Measurements from ENCODE around the gene LHCGR. TPM values are rescaled to one million over a fixed set of nuclear protein-coding genes. Genes with fewer than 3 reads are reported as not detected.

The LHCGR gene
- total RNA-seq, 3 donors from 2014 or later (not counting 1 experiment from before 2014, with no cell fraction given) = not detected

DNA sequence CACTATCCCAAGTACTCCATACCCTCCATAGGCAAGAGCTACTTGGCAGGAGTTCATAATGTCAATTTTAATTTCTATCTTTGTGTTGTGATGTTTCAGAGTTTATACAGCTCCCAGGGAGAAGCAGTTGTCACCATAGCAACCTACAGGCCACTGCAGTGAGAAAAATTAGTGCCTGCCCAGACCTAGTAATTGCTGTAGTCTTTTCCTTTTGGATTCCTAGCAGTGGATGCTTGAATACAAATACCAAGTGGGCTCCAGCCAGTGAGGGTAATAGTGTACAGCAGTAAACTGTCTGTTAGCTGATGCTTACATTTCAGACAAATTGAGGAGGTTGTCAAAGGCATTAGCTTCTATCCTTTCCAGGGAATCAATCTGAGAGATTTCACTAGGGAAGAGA is 26.7 kb downstream of the LHCGR start:
- H3K27ac ChIP-seq (ENCODE audit: low read length) = no peak overlapping the region
- H3K27me3 ChIP-seq (ENCODE audit: control insufficient read depth, insufficient read depth, low read length) = no peaks in the 10 kb centered on the region
- no peaks in the 10 kb centered on the region for H3K4me1 ChIP-seq (ENCODE audit: control insufficient read depth, insufficient read depth, low read length)
- intact Hi-C loops (cut with micrococcal nuclease) = no loop called here
- Mint-ChIP-seq H3K36me3 (no peaks in the 10 kb centered on the region), H3K4me3 (no peak overlapping the region), H3K4me1 (no peaks in the 10 kb centered on the region), H3K9me3 (no peaks in the 10 kb centered on the region), H3K27me3 (ENCODE audit: low read depth in 2 of 2) (peaks cover 0 to 3% of the 10 kb centered on the region in 2 donors), H3K27ac (no peak overlapping the region)
- no peak overlapping the region for H3K4me3 ChIP-seq (ENCODE audit: low read length)
- no peaks in the 10 kb centered on the region for H3K36me3 ChIP-seq (ENCODE audit: control insufficient read depth, insufficient read depth, low read length)
- TF ChIP-seq, protein P1, sequence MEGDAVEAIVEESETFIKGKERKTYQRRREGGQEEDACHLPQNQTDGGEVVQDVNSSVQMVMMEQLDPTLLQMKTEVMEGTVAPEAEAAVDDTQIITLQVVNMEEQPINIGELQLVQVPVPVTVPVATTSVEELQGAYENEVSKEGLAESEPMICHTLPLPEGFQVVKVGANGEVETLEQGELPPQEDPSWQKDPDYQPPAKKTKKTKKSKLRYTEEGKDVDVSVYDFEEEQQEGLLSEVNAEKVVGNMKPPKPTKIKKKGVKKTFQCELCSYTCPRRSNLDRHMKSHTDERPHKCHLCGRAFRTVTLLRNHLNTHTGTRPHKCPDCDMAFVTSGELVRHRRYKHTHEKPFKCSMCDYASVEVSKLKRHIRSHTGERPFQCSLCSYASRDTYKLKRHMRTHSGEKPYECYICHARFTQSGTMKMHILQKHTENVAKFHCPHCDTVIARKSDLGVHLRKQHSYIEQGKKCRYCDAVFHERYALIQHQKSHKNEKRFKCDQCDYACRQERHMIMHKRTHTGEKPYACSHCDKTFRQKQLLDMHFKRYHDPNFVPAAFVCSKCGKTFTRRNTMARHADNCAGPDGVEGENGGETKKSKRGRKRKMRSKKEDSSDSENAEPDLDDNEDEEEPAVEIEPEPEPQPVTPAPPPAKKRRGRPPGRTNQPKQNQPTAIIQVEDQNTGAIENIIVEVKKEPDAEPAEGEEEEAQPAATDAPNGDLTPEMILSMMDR (IDR thresholded peaks at IDR 0.05) = no peak
- no peaks in the 10 kb centered on the region for H3K9me3 ChIP-seq (ENCODE audit: control insufficient read depth, insufficient read depth, low read length)
- no peak for ATAC-seq
- no peak for DNase-seq

GRCh38 chr2:48728295-48728694 is 27.2 kb downstream of the LHCGR start:
- peaks cover 0 to 3% of the 10 kb centered on the region in 2 donors for H3K27me3 Mint-ChIP-seq (ENCODE audit: low read depth in 2 of 2)
- Histone ChIP-seq H3K27me3 (ENCODE audit: control insufficient read depth, insufficient read depth, low read length) (no peaks in the 10 kb centered on the region), H3K4me1 (ENCODE audit: control insufficient read depth, insufficient read depth, low read length) (no peaks in the 10 kb centered on the region), H3K27ac (ENCODE audit: low read length) (no peak overlapping the region), H3K36me3 (ENCODE audit: control insufficient read depth, insufficient read depth, low read length) (no peaks in the 10 kb centered on the region), H3K9me3 (ENCODE audit: control insufficient read depth, insufficient read depth, low read length) (no peaks in the 10 kb centered on the region), H3K4me3 (ENCODE audit: low read length) (no peak overlapping the region)
- no peaks in the 10 kb centered on the region for H3K9me3 Mint-ChIP-seq
- no peaks in the 10 kb centered on the region for H3K4me1 Mint-ChIP-seq
- no peaks in the 10 kb centered on the region for H3K36me3 Mint-ChIP-seq
- no peak overlapping the region for H3K4me3 Mint-ChIP-seq
- ATAC-seq (no peak), DNase-seq (no peak)
- TF ChIP-seq, protein P1 (IDR thresholded peaks at IDR 0.05) = no peak
- H3K27ac Mint-ChIP-seq = no peak overlapping the region
- WGBS (ENCODE audit: insufficient coverage) = 98% methylated on average over 2 of the region's 2 CpGs
- intact Hi-C loops (cut with micrococcal nuclease) = no loop called here

DNA sequence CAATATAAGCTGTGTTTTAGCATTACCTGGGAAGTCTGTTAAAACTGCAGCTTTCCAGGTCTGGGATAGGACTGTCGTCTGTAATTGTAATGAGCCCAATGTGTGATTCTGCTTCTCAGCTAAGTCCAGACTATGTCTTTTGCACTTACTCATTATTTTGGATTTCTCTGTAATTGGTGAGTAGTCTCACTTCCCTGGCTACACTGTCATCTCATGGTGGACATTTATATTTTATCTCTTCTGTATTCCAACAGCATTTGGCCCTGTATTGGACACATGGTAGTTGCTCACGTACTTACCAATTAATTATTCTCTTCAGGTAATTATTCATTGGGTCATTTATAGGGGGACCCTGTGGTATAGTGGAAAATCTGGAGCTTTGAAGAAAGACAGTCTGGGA is 28.0 kb downstream of the LHCGR start:
- no peak overlapping the region for H3K27ac Mint-ChIP-seq
- Histone ChIP-seq H3K9me3 (ENCODE audit: control insufficient read depth, insufficient read depth, low read length) (no peaks in the 10 kb centered on the region), H3K36me3 (ENCODE audit: control insufficient read depth, insufficient read depth, low read length) (no peaks in the 10 kb centered on the region), H3K27me3 (ENCODE audit: control insufficient read depth, insufficient read depth, low read length) (no peaks in the 10 kb centered on the region), H3K27ac (ENCODE audit: low read length) (no peak overlapping the region), H3K4me3 (ENCODE audit: low read length) (no peak overlapping the region), H3K4me1 (ENCODE audit: control insufficient read depth, insufficient read depth, low read length) (no peaks in the 10 kb centered on the region)
- intact Hi-C loops (cut with micrococcal nuclease) = no loop called here
- H3K27me3 Mint-ChIP-seq (ENCODE audit: low read depth in 2 of 2) = peaks cover 0 to 3% of the 10 kb centered on the region in 2 donors
- WGBS (ENCODE audit: insufficient coverage) = 93% methylated on average over 1 of the region's 2 CpGs
- H3K9me3 Mint-ChIP-seq = no peaks in the 10 kb centered on the region
- DNase-seq (no peak), ATAC-seq (no peak)
- H3K36me3 Mint-ChIP-seq = no peaks in the 10 kb centered on the region
- TF ChIP-seq, protein P1 (IDR thresholded peaks at IDR 0.05) = no peak
- no peaks in the 10 kb centered on the region for H3K4me1 Mint-ChIP-seq
- no peak overlapping the region for H3K4me3 Mint-ChIP-seq

DNA sequence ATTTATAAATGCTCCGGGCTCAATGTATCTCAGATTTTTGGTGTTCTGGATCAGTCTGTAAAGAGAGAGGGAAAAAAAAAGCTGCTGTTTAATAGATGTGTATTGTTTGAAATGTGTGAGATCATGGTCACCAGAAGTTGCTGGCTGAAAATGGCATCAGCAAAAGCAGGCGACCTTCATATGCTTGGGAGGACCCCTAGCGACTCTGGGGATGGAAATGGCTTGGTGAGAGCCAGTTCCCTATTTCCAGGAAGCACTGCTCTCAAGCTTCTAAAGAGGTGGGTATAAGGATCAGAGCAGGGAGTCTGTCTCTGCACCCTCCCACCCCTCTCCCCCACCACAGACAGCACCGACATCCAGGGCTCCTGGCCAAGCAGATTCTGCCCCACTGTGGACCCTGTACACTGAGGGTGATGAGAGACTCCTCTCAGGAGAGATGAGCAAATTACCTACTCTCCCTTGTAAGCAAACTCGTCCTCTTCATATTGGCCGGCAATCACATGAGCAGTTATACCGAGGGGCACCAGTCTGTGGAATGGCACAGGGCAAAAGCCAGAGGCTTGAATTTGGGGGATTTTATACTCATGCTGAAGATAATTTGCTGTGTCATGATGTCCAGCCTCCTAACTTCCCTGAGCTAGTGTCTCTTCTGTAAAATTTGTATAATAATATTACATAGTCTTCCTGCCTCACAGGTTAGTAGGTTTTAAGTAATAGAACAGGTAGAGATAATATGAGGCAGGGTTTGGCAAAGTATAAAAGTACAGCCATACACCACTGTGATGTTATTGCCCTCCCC is 29.6 kb downstream of the LHCGR start:
- ATAC-seq (no peak), DNase-seq (no peak)
- 81% methylated on average over 7 of the region's 7 CpGs for WGBS (ENCODE audit: insufficient coverage)
- Histone ChIP-seq H3K4me3 (ENCODE audit: low read length) (no peak overlapping the region), H3K36me3 (ENCODE audit: control insufficient read depth, insufficient read depth, low read length) (no peaks in the 10 kb centered on the region), H3K27ac (ENCODE audit: low read length) (no peak overlapping the region), H3K9me3 (ENCODE audit: control insufficient read depth, insufficient read depth, low read length) (no peaks in the 10 kb centered on the region), H3K27me3 (ENCODE audit: control insufficient read depth, insufficient read depth, low read length) (no peaks in the 10 kb centered on the region), H3K4me1 (ENCODE audit: control insufficient read depth, insufficient read depth, low read length) (no peaks in the 10 kb centered on the region)
- Mint-ChIP-seq H3K9me3 (no peaks in the 10 kb centered on the region), H3K36me3 (no peaks in the 10 kb centered on the region), H3K4me1 (no peaks in the 10 kb centered on the region), H3K27me3 (ENCODE audit: low read depth in 2 of 2) (peaks cover 0 to 2% of the 10 kb centered on the region in 2 donors), H3K4me3 (no peak overlapping the region), H3K27ac (no peak overlapping the region)
- TF ChIP-seq, protein P1 (IDR thresholded peaks at IDR 0.05) = no peak
- intact Hi-C loops (cut with micrococcal nuclease) = no loop called here
